GM12878 (cell line): ENCODE data around the gene KIF12. TPM values are rescaled to one million over a fixed set of nuclear protein-coding genes. Genes with fewer than 3 reads are reported as not detected.

Experiments
- ATAC-seq: fragments of 200-7000 bp; cut with Tn5 transposase; 3 replicates; pipeline ENCODE4 v1.9.1; 2020; ENCODE audit warnings: mild to moderate bottlenecking, moderate library complexity
- BruUV-seq: library from RNA; stranded (reverse); fragments of 400-500 nt; replicated peaks from 2 replicates; lab custom pipeline; 2021; lab: Mats Ljungman, UMichigan
- CTCF ChIA-PET: fragments of 300-600 bp; sonication (Branson Sonifier 250); formaldehyde crosslinking; extraction: SDS; loops from one replicate; lab custom pipeline; 2021; ENCODE audit warnings: inconsistent platforms; lab: Yijun Ruan, JAX
- POLR2A ChIA-PET: fragments of 350-600 bp; formaldehyde crosslinking; extraction: SDS; loops from one replicate; lab custom pipeline; 2021; ENCODE audit warnings: inconsistent platforms; lab: Charles Lee
- RAD21 ChIA-PET: fragments of 300-600 bp; sonication (Branson Sonifier 250); formaldehyde crosslinking; loops from one replicate; lab custom pipeline; 2023; ENCODE audit warnings: antibody characterized with exemption; ENCODE audit not compliant: unreplicated experiment; lab: Charles Lee
- SMC1A ChIA-PET: fragments of 300-600 bp; sonication (Branson Sonifier 250); formaldehyde crosslinking; loops from one replicate; lab custom pipeline; 2023; ENCODE audit not compliant: unreplicated experiment, uncharacterized antibody; lab: Charles Lee
- DNase-seq: peaks from one replicate; pipeline ENCODE4 v3.0.0-alpha.2; 2011; ENCODE audit warnings: low read depth, low spot score
- FAIRE-seq: peaks from 3 replicates; lab custom pipeline; 2011; peaks lifted over from hg19 to GRCh38; lab: Jason Lieb, UNC
- H2AFZ ChIP-seq: 2 replicates; pipeline ENCODE4 v1.6.0; 2011; ENCODE audit warnings: low read depth, low read length, control low read depth; ENCODE audit not compliant: control insufficient read depth
- H3K27ac ChIP-seq: 2 replicates; pipeline ENCODE4 v1.5.1; 2011; ENCODE audit warnings: control low read depth; ENCODE audit not compliant: control insufficient read depth, insufficient read depth
- H3K27me3 ChIP-seq, 2 experiments: replicated peaks in 1 of 2; 2 replicates each; pipeline versions ENCODE4 v1.6.0 to v1.6.1; 2011; ENCODE audit warnings: low read length in 1 of 2; ENCODE audit not compliant: control insufficient read depth in 2 of 2, insufficient read depth in 2 of 2
- H3K36me3 ChIP-seq, 2 experiments: 2 replicates each; pipeline ENCODE4 v1.5.1; 2011; ENCODE audit warnings: low read length in 1 of 2; ENCODE audit not compliant: control insufficient read depth in 2 of 2, insufficient read depth in 2 of 2
- H3K4me1 ChIP-seq: 2 replicates; pipeline ENCODE4 v1.6.1; 2011; ENCODE audit warnings: mild to moderate bottlenecking, low read length, moderate library complexity, mixed read lengths; ENCODE audit not compliant: control insufficient read depth, insufficient read depth
- H3K4me2 ChIP-seq: 2 replicates; pipeline ENCODE4 v1.6.0; 2011; ENCODE audit warnings: control low read depth; ENCODE audit not compliant: control insufficient read depth, insufficient read depth
- H3K4me3 ChIP-seq: fragments of 200-600 bp; sonication (generic); 2 replicates; pipeline ENCODE4 v1.5.1; 2016
- H3K79me2 ChIP-seq: 2 replicates; pipeline ENCODE4 v1.6.0; 2011; ENCODE audit warnings: low read length; ENCODE audit not compliant: control insufficient read depth, insufficient read depth
- H3K9ac ChIP-seq: 2 replicates; pipeline ENCODE4 v1.8.0; 2011; ENCODE audit warnings: low read length, control low read depth, mixed read lengths; ENCODE audit not compliant: control insufficient read depth, insufficient read depth
- H3K9me3 ChIP-seq: replicated peaks from 3 replicates; pipeline ENCODE4 v1.5.1; 2011; ENCODE audit warnings: mild to moderate bottlenecking, low read length; ENCODE audit not compliant: control insufficient read depth, insufficient read depth
- H4K20me1 ChIP-seq: 2 replicates; pipeline ENCODE4 v1.6.0; 2011; ENCODE audit not compliant: control insufficient read depth, insufficient read depth
- KLF5 ChIP-seq: fragments of 450-650 bp; IDR thresholded peaks from 2 replicates; pipeline ENCODE4 v1.6.1; 2014; ENCODE audit warnings: mild to moderate bottlenecking; ENCODE audit not compliant: partially characterized antibody
- NBN ChIP-seq: fragments of 450-650 bp; IDR thresholded peaks from 2 replicates; pipeline ENCODE4 v1.6.1; 2016
- PKNOX1 ChIP-seq: fragments of 450-650 bp; IDR thresholded peaks from 2 replicates; pipeline ENCODE4 v1.6.1; 2016; ENCODE audit warnings: mild to moderate bottlenecking
- TARDBP ChIP-seq: IDR thresholded peaks from 2 replicates; pipeline ENCODE4 v1.6.1; 2016; ENCODE audit warnings: borderline replicate concordance
- TCF12 ChIP-seq: IDR thresholded peaks from 2 replicates; pipeline ENCODE4 v1.6.1; 2011; ENCODE audit warnings: low read depth, mild to moderate bottlenecking, low read length
- WRNIP1 ChIP-seq: IDR thresholded peaks from 2 replicates; pipeline ENCODE4 v1.6.1; 2011; ENCODE audit warnings: low read depth, low read length, improper control_type of control experiment, borderline replicate concordance
- YBX1 ChIP-seq: fragments of 450-650 bp; IDR thresholded peaks from 2 replicates; pipeline ENCODE4 v1.6.1; 2016; ENCODE audit warnings: antibody characterized with exemption
- whole genome bisulfite sequencing: methylation state at CpG from one replicate; pipeline ENCODE4 v1.1.6; 2016; ENCODE audit warnings: low lambda C conversion rate; ENCODE audit not compliant: insufficient replicate concordance, insufficient coverage; ENCODE audit errors: missing lambda C conversion rate; 5-methylcytosine and 5-hydroxymethylcytosine counted together
- in situ Hi-C: fragments of 300-500 bp; cut with MboI; formaldehyde crosslinking; loops from 9 replicates; pipeline ENCODE4 v1.14.3; 2018; ENCODE audit warnings: mixed read lengths
- intact Hi-C: fragments of 100-400 bp; cut with micrococcal nuclease; formaldehyde crosslinking; loops from one replicate; pipeline ENCODE4 v1.14.2; 2022; ENCODE audit not compliant: unreplicated experiment
- polyA plus RNA-seq, 11 experiments: library from polyadenylated mRNA; depleted of rRNA in 4 of 11; unstranded in 6 of 11; stranded (reverse) in 5 of 11; fragments of >200 nt; fragmentation: Nextera tagmentation in 4 of 11; fragmentation: Illumina TruSeq in 1 of 11; extraction: Ambion mirVana in 4 of 11; extraction: Trizol in 1 of 11; gene quantifications; 1 replicate in 1 of 11; 2 replicates in 10 of 11; pipeline versions ENCODE4 v1.2.1 to v1.2.3, GENCODE V29; 2011 to 2016; ENCODE audit warnings: inconsistent platforms in 2 of 11, missing spikeins in 2 of 11, low read depth in 1 of 11
- total RNA-seq, 4 experiments: library from RNA; depleted of rRNA in 3 of 4; stranded (reverse); fragments of >200 nt in 3 of 4; fragmentation: Illumina TruSeq in 1 of 4; extraction: Trizol in 1 of 4; gene quantifications; 2 replicates each; pipeline versions ENCODE4 v1.2.1 to v1.2.3, GENCODE V29; 2013 to 2021

KIF12 gene
- total and polyA plus RNA-seq, 10 of the 15 experiments (the other 5 are each of a cell fraction or from before 2014, with no cell fraction given), result not detected

- ATAC-seq (no peak), FAIRE-seq (no peak), DNase-seq (no peak)
- H4K20me1 ChIP-seq, result no peaks in the 10 kb centered on the region
- TF ChIP-seq PKNOX1 (no peak), WRNIP1 (no peak), YBX1 (no peak), TCF12 (no peak), KLF5 (no peak), TARDBP (no peak), NBN (no peak)
- TF ChIP-seq, all 136 proteins: peak for 0
- no peaks in the 10 kb centered on the region for H3K36me3 ChIP-seq
- no peaks in the 10 kb centered on the region for H3K79me2 ChIP-seq
- 8% methylated on average over 9 of the region's 9 CpGs for WGBS
- in situ Hi-C loops (no loop called here), intact Hi-C loops (no loop called here)
- H3K27me3 ChIP-seq, result peaks cover 0 to 3% of the 10 kb centered on the region in 2 experiments; a peak in 2 of 4 replicates
- RAD21 ChIA-PET, result no interaction called here
- no peak overlapping the region for H3K4me2 ChIP-seq
- H3K4me3 ChIP-seq, result no peak overlapping the region
- CTCF ChIA-PET, result interaction anchor here (1.2 kb wide), 1 partner anchor 13 kb away, joined by 3 read pairs; no protein-coding TSS in a partner anchor
- no peak overlapping the region for H2AFZ ChIP-seq
- no peak overlapping the region for H3K9ac ChIP-seq
- H3K9me3 ChIP-seq, result no peaks in the 10 kb centered on the region
- H3K4me1 ChIP-seq, result no peaks in the 10 kb centered on the region
- POLR2A ChIA-PET, result no interaction called here
- BruUV-seq, result no TSS peak
- H3K27ac ChIP-seq, result no peak overlapping the region
- SMC1A ChIA-PET, result no interaction called here
These were observed 23.3 kb upstream of the KIF12 start for GRCh38 chr9:114122136-114123027.
